Panc1 (cell line): ENCODE data around the gene IRF8. TPM values are rescaled to one million over a fixed set of nuclear protein-coding genes. Genes with fewer than 3 reads are reported as not detected.

Source experiments
- ATAC-seq: fragments of 200-7000 bp; cut with Tn5 transposase; 2 replicates; pipeline ENCODE4 v1.9.1; 2020; ENCODE audit warnings: mild to moderate bottlenecking, moderate library complexity
- BruUV-seq: library from RNA; stranded (reverse); fragments of 400-500 nt; replicated peaks from 2 replicates; lab custom pipeline; 2021; lab: Mats Ljungman, UMichigan
- CTCF ChIA-PET: fragments of 300-600 bp; sonication (Branson Sonifier 250); formaldehyde crosslinking; loops from one replicate; lab custom pipeline; 2022; ENCODE audit warnings: antibody characterized with exemption; lab: Charles Lee
- POLR2A ChIA-PET: fragments of 300-600 bp; sonication (Branson Sonifier 250); formaldehyde crosslinking; loops from one replicate; lab custom pipeline; 2022; ENCODE audit warnings: antibody characterized with exemption; lab: Charles Lee
- DNase-seq: peaks from one replicate; pipeline ENCODE4 v3.0.0-alpha.2; 2010; ENCODE audit warnings: low read depth, low spot score
- H3K27ac ChIP-seq: 2 replicates; pipeline ENCODE4 v1.5.1; 2011; ENCODE audit warnings: mild to moderate bottlenecking, low read length, inconsistent platforms
- H3K27me3 ChIP-seq: fragments of 200-500 bp; sonication (Bioruptor generic); 2 replicates; pipeline ENCODE4 v1.6.0; 2014; ENCODE audit warnings: low read length, inconsistent platforms; ENCODE audit not compliant: control insufficient read depth, insufficient read depth
- H3K36me3 ChIP-seq: fragments of 200-500 bp; sonication (Bioruptor generic); 2 replicates; pipeline ENCODE4 v1.5.1; 2014; ENCODE audit warnings: inconsistent platforms, mild to moderate bottlenecking, low read length, moderate library complexity; ENCODE audit not compliant: control insufficient read depth, insufficient read depth
- H3K4me1 ChIP-seq: 2 replicates; pipeline ENCODE4 v1.5.1; 2011; ENCODE audit warnings: inconsistent platforms, mild to moderate bottlenecking, low read length, moderate library complexity; ENCODE audit not compliant: control insufficient read depth, insufficient read depth
- H3K4me3 ChIP-seq, 2 experiments: 2 replicates each; pipeline ENCODE4 v1.5.1; 2011 to 2012; ENCODE audit warnings: low read depth in 2 of 2, low read length in 2 of 2, mild to moderate bottlenecking in 2 of 2, inconsistent platforms in 1 of 2, moderate library complexity in 1 of 2
- H3K9me3 ChIP-seq: fragments of 200-500 bp; sonication (Bioruptor generic); 2 replicates; pipeline ENCODE4 v1.5.1; 2014; ENCODE audit warnings: low read depth, mild to moderate bottlenecking, inconsistent platforms, low read length, moderate library complexity; ENCODE audit not compliant: control insufficient read depth, insufficient read depth
- POLR2AphosphoS5 ChIP-seq: IDR thresholded peaks from 2 replicates; pipeline ENCODE4 v1.6.1; 2012; ENCODE audit warnings: mild to moderate bottlenecking, low read depth, low read length, moderate library complexity
- SIN3A ChIP-seq: IDR thresholded peaks from 2 replicates; pipeline ENCODE4 v1.6.1; 2012; ENCODE audit warnings: low read depth, mild to moderate bottlenecking, low read length, moderate library complexity, borderline replicate concordance; ENCODE audit not compliant: insufficient read depth
- TCF7L2 ChIP-seq: IDR thresholded peaks from 2 replicates; pipeline ENCODE4 v1.6.1; 2011; ENCODE audit warnings: mild to moderate bottlenecking, low read depth, low read length, inconsistent platforms
- in situ Hi-C: cut with HindIII; loops from 2 replicates; pipeline ENCODE4 v1.10.0; 2016; ENCODE audit warnings: low sequenced_read_pairs, low pct_unique_long_range_greater_than_20kb
- intact Hi-C: fragments of 100-400 bp; cut with micrococcal nuclease; formaldehyde crosslinking; loops from one replicate; pipeline ENCODE4 v1.10.0; 2022; ENCODE audit not compliant: unreplicated experiment
- total RNA-seq: library from RNA; stranded (reverse); gene quantifications from one replicate; pipeline ENCODE4 v1.2.1, GENCODE V29; 2021; ENCODE audit not compliant: unreplicated experiment
- TF ChIP-seq, protein P1 (sequence below): fragments of 450-650 bp; IDR thresholded peaks from 2 replicates; pipeline ENCODE4 v1.5.1; 2017; ENCODE audit warnings: mild to moderate bottlenecking
- TF ChIP-seq, protein P2 (sequence below), 2 experiments: IDR thresholded peaks; 2 replicates each; pipeline ENCODE4 v1.6.1; 2011 to 2012; ENCODE audit warnings: low read depth in 2 of 2, control low read depth in 1 of 2, low read length in 1 of 2, mild to moderate bottlenecking in 1 of 2, moderate library complexity in 1 of 2; ENCODE audit not compliant: insufficient read depth in 1 of 2

The IRF8 gene
- total RNA-seq, 1 experiment from 2014 or later: 0.62 TPM

DNA sequence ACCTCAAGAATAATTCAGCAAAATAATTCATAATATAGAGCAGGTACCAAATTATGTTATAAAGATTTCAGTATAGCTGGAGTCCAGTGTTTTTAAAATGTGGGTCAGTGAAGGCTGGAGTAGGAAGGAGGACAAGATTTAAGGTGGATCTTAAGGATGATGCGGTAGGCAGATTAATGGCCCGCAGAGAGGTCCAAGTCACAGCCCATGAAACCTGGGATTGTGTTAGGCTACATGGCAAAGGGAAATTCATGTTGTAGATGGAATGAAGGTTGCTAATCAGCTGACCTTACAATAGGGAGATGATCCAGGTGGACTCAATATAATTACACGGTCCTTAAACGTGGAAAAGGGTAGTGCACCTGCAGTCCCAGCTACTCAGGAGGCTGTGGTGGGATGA is 6.2 kb upstream of the IRF8 start:
- in situ Hi-C loops: no loop called here
- CTCF ChIA-PET: no interaction called here
- Histone ChIP-seq H3K27me3 (peaks cover 4% of the 10 kb centered on the region), H3K27ac (no peak overlapping the region), H3K4me3 (no peak overlapping the region), H3K4me1 (no peaks in the 10 kb centered on the region), H3K9me3 (no peaks in the 10 kb centered on the region), H3K36me3 (no peaks in the 10 kb centered on the region)
- intact Hi-C loops: loop anchor here (10.0 kb wide), 1 partner anchor 68 kb away; no protein-coding TSS in a partner anchor
- POLR2A ChIA-PET: interaction anchor here (0.6 kb wide), 1 partner anchor 585 kb away, joined by 3 read pairs; no protein-coding TSS in a partner anchor
- BruUV-seq: no TSS peak
- TF ChIP-seq POLR2AphosphoS5: no peak
- TF ChIP-seq TCF7L2: no peak
- TF ChIP-seq, protein P1, sequence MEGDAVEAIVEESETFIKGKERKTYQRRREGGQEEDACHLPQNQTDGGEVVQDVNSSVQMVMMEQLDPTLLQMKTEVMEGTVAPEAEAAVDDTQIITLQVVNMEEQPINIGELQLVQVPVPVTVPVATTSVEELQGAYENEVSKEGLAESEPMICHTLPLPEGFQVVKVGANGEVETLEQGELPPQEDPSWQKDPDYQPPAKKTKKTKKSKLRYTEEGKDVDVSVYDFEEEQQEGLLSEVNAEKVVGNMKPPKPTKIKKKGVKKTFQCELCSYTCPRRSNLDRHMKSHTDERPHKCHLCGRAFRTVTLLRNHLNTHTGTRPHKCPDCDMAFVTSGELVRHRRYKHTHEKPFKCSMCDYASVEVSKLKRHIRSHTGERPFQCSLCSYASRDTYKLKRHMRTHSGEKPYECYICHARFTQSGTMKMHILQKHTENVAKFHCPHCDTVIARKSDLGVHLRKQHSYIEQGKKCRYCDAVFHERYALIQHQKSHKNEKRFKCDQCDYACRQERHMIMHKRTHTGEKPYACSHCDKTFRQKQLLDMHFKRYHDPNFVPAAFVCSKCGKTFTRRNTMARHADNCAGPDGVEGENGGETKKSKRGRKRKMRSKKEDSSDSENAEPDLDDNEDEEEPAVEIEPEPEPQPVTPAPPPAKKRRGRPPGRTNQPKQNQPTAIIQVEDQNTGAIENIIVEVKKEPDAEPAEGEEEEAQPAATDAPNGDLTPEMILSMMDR: no peak
- TF ChIP-seq, protein P2, sequence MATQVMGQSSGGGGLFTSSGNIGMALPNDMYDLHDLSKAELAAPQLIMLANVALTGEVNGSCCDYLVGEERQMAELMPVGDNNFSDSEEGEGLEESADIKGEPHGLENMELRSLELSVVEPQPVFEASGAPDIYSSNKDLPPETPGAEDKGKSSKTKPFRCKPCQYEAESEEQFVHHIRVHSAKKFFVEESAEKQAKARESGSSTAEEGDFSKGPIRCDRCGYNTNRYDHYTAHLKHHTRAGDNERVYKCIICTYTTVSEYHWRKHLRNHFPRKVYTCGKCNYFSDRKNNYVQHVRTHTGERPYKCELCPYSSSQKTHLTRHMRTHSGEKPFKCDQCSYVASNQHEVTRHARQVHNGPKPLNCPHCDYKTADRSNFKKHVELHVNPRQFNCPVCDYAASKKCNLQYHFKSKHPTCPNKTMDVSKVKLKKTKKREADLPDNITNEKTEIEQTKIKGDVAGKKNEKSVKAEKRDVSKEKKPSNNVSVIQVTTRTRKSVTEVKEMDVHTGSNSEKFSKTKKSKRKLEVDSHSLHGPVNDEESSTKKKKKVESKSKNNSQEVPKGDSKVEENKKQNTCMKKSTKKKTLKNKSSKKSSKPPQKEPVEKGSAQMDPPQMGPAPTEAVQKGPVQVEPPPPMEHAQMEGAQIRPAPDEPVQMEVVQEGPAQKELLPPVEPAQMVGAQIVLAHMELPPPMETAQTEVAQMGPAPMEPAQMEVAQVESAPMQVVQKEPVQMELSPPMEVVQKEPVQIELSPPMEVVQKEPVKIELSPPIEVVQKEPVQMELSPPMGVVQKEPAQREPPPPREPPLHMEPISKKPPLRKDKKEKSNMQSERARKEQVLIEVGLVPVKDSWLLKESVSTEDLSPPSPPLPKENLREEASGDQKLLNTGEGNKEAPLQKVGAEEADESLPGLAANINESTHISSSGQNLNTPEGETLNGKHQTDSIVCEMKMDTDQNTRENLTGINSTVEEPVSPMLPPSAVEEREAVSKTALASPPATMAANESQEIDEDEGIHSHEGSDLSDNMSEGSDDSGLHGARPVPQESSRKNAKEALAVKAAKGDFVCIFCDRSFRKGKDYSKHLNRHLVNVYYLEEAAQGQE (IDR thresholded peaks at IDR 0.05; ENCODE audit: insufficient read depth in 1 of 2, low read depth in 2 of 2, low read length in 1 of 2): no peak
- TF ChIP-seq SIN3A: no peak
- ATAC-seq: no peak
- no peak for DNase-seq

GRCh38 chr16:85894266-85894665 is 4.7 kb upstream of the IRF8 start:
- no peaks in the 10 kb centered on the region for H3K4me1 ChIP-seq
- H3K4me3 ChIP-seq: no peak overlapping the region
- intact Hi-C loops: loop anchor here (10.0 kb wide), 1 partner anchor 69 kb away; no protein-coding TSS in a partner anchor
- peaks cover 11% of the 10 kb centered on the region for H3K27me3 ChIP-seq
- TF ChIP-seq POLR2AphosphoS5 (no peak), TCF7L2 (no peak), SIN3A (no peak)
- TF ChIP-seq, protein P2 (IDR thresholded peaks at IDR 0.05; ENCODE audit: insufficient read depth in 1 of 2, low read depth in 2 of 2, low read length in 1 of 2): no peak
- TF ChIP-seq, protein P1: no peak
- DNase-seq: no peak
- no TSS peak for BruUV-seq
- no peaks in the 10 kb centered on the region for H3K9me3 ChIP-seq
- CTCF ChIA-PET: no interaction called here
- in situ Hi-C loops: no loop called here
- H3K36me3 ChIP-seq: no peaks in the 10 kb centered on the region
- no peak overlapping the region for H3K27ac ChIP-seq
- no peak for ATAC-seq
- POLR2A ChIA-PET: no interaction called here
